Left lung (tissue), 10 donors: ENCODE data around the gene METTL27. TPM values are rescaled to one million over a fixed set of nuclear protein-coding genes. Genes with fewer than 3 reads are reported as not detected.

ENCODE experiments used
- ATAC-seq: fragments of 200-7000 bp; cut with Tn5 transposase; one replicate; pipeline ENCODE4 v1.9.1; 2020; ENCODE audit warnings: moderate library complexity
- DNase-seq, 4 donors: peaks; one replicate each; pipeline ENCODE4 v3.0.0-alpha.2; 2013 to 2020
- H3K27ac ChIP-seq, 2 donors: fragments of 200-600 bp; sonication (generic) in 1 of 2; one replicate each; pipeline versions ENCODE4 v1.5.0 to v1.8.0; 2020 to 2021
- H3K27me3 ChIP-seq, 2 donors: fragments of 200-600 bp; sonication (generic) in 1 of 2; one replicate each; pipeline versions ENCODE4 v1.5.0 to v1.8.0; 2020 to 2021
- H3K36me3 ChIP-seq, 2 donors: fragments of 200-600 bp; sonication (generic) in 1 of 2; one replicate each; pipeline versions ENCODE4 v1.5.0 to v1.8.0; 2020 to 2021
- H3K4me1 ChIP-seq, 2 donors: fragments of 200-600 bp; one replicate each; pipeline ENCODE4 v1.8.0; 2021
- H3K4me3 ChIP-seq, 2 donors: fragments of 200-600 bp; sonication (generic) in 1 of 2; one replicate each; pipeline versions ENCODE4 v1.5.0 to v1.8.0; 2020 to 2021; ENCODE audit warnings: mild to moderate bottlenecking in 1 of 2
- H3K9me3 ChIP-seq, 2 donors: fragments of 200-600 bp; sonication (generic) in 1 of 2; one replicate each; pipeline versions ENCODE4 v1.5.0 to v1.8.0; 2020 to 2021
- intact Hi-C, 2 donors: fragments of 100-400 bp; cut with DNase I; formaldehyde crosslinking; loops; one replicate each; pipeline versions ENCODE4 v1.11.2 to v1.14.2; 2022
- polyA plus RNA-seq, 6 donors: library from polyadenylated mRNA; unstranded; fragments of 120-200 nt; gene quantifications; one replicate each; pipeline ENCODE4 v1.2.1, GENCODE V29; 2013; ENCODE audit not compliant: insufficient read length in 6 of 6
- total RNA-seq, 2 donors: library from RNA; stranded (reverse); fragmentation: NEBNext Ultra II Directional; extraction: Animal tissue kit (Norgen Biotek cat#: 25700); gene quantifications; one replicate each; pipeline ENCODE4 v1.2.1, GENCODE V29; 2021
- TF ChIP-seq, protein P1 (sequence below), 2 donors: fragments of 200-600 bp; sonication (generic) in 1 of 2; IDR thresholded peaks; one replicate each; pipeline versions ENCODE4 v1.5.0 to v1.8.0; 2021; ENCODE audit warnings: antibody characterized with exemption in 2 of 2
- donor health status: DM: no; HTN: yes; CAD: no.
- donor health status: DM: no; HTN: no; CAD: no.

METTL27 gene
- total and polyA plus RNA-seq, 8 donors: 1.5 to 6.4 (median 3.0) TPM

GRCh38 chr7:73866446-73866767 is 24.1 kb upstream of the METTL27 start:
- intact Hi-C loops: loop anchor here in 1 of 2 donors (5.0 to 10.0 kb wide), 2 partner anchors 161 to 318 kb away; partner anchors contain the start of gene ELN
- TF ChIP-seq, protein P1, sequence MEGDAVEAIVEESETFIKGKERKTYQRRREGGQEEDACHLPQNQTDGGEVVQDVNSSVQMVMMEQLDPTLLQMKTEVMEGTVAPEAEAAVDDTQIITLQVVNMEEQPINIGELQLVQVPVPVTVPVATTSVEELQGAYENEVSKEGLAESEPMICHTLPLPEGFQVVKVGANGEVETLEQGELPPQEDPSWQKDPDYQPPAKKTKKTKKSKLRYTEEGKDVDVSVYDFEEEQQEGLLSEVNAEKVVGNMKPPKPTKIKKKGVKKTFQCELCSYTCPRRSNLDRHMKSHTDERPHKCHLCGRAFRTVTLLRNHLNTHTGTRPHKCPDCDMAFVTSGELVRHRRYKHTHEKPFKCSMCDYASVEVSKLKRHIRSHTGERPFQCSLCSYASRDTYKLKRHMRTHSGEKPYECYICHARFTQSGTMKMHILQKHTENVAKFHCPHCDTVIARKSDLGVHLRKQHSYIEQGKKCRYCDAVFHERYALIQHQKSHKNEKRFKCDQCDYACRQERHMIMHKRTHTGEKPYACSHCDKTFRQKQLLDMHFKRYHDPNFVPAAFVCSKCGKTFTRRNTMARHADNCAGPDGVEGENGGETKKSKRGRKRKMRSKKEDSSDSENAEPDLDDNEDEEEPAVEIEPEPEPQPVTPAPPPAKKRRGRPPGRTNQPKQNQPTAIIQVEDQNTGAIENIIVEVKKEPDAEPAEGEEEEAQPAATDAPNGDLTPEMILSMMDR (IDR thresholded peaks at IDR 0.05): no peak

DNA sequence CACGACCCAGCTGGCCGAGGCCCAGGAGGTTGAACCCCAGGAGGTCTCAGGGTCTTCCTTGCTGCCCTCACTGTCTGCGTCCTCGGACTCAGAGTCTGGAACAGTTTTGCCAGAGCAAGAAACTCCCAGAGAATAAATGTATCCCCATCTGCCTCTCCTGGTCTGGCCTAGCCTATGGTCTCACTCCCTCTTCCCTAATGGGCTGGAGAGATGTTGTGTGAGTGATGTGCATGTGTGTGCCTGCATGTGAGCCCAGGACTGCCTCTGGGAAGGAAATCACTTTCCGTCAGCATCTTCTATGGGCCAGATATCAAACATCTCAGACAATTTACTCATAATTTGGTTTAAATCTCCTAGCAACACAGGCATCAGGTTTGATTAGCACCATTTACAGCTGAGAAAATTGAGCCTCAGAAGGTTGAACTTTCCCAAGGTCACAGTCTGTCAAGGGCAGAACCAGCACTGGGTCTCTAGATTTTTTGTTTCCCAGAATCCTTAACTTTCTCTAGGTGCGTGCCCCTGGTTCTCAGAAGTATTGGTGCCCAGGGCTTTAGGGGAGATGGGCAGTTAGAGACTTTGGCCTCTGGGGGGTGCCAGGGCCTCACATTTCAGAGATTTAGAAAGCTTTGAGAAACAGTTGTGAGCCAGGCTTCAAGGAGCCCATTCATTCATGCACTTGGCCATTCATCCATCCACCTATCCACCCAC is 23.6 kb upstream of the METTL27 start:
- peaks cover 4 to 20% of the 10 kb centered on the region in 2 donors for H3K4me1 ChIP-seq
- TF ChIP-seq, protein P1 (IDR thresholded peaks at IDR 0.05): peak; percentile 59 to 63
- no peaks in the 10 kb centered on the region for H3K27me3 ChIP-seq
- intact Hi-C loops: loop anchor here in 1 of 2 donors (5.0 to 10.0 kb wide), 2 partner anchors 161 to 319 kb away; partner anchors contain the start of gene ELN
- peak; percentile 69 for ATAC-seq
- no peak overlapping the region for H3K27ac ChIP-seq
- H3K36me3 ChIP-seq: no peaks in the 10 kb centered on the region
- peak in 2 of 4 donors; percentile 7 to 63 for DNase-seq
- no peak overlapping the region for H3K4me3 ChIP-seq
- no peaks in the 10 kb centered on the region for H3K9me3 ChIP-seq

More at GRCh38 chr7:73866446-73866767, 24.1 kb upstream of the METTL27 start:
- H3K9me3 ChIP-seq: no peaks in the 10 kb centered on the region
- H3K27me3 ChIP-seq: no peaks in the 10 kb centered on the region
- no peak overlapping the region for H3K27ac ChIP-seq
- DNase-seq (no peak), ATAC-seq (no peak)
- no peak overlapping the region for H3K4me3 ChIP-seq
- H3K36me3 ChIP-seq: no peaks in the 10 kb centered on the region
- peaks cover 4 to 20% of the 10 kb centered on the region in 2 donors for H3K4me1 ChIP-seq

DNA sequence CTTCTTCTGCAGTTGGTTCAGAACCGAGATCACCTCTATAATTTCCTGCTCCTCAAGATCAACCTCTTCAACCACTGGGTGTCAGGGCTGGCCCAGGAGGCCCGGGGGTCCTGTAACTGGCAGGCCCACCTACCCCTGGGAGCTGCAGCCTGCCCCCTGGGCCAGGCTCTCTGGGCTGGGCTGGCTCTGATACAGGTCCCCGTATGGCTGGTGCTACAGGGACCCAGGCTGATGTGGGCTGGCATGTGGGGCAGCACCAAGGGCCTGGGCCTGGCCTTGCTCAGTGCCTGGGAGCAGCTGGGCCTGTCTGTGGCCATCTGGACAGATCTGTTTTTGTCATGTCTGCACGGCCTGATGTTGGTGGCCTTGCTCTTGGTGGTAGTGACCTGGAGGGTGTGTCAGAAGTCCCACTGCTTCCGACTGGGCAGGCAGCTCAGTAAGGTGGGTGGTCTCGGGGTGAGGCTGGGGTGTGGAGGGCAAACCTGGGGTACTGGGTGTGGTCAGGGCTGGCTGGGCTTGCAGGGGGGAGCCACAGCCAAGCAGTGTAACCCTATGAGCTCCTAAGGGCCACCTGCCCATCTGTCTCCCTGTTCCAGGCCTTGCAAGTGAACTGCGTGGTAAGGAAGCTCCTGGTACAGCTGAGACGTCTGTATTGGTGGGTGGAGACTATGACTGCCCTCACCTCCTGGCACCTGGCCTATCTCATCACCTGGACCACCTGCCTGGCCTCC is 22.8 kb upstream of the METTL27 start:
- Histone ChIP-seq H3K4me1 (peaks cover 4 to 18% of the 10 kb centered on the region in 2 donors), H3K36me3 (no peaks in the 10 kb centered on the region), H3K27ac (no peak overlapping the region), H3K4me3 (no peak overlapping the region), H3K9me3 (no peaks in the 10 kb centered on the region), H3K27me3 (no peaks in the 10 kb centered on the region)
- ATAC-seq (no peak), DNase-seq (peak in 1 of 4 donors; percentile 69)
- intact Hi-C loops: loop anchor here in 1 of 2 donors (5.0 to 10.0 kb wide), 2 partner anchors 162 to 320 kb away; partner anchors contain the start of gene ELN
- TF ChIP-seq, protein P1 (IDR thresholded peaks at IDR 0.05): no peak

DNA sequence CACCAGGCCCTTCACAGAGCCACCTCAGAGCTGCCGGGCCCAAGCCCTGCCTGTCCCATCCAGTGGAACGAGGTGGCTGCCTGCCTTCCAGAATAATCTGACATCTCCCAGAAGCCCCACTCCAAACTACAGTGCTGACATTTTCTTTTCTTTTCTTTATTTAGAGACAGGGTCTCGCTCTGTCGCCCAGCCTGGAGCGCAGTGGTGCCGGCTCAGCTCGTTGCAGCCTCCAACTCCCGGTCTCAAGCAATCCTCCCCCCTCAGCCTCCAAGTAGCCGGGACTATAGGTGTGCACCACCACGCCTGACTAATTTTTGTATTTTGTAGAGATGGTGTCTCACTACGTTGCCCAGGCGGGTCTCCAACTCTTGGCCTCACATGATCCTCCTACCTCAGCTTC is 19.0 kb upstream of the METTL27 start:
- no peaks in the 10 kb centered on the region for H3K4me1 ChIP-seq
- H3K27ac ChIP-seq: no peak overlapping the region
- no peaks in the 10 kb centered on the region for H3K9me3 ChIP-seq
- no peaks in the 10 kb centered on the region for H3K36me3 ChIP-seq
- TF ChIP-seq, protein P1 (IDR thresholded peaks at IDR 0.05): no peak
- H3K27me3 ChIP-seq: peaks cover 0 to 7% of the 10 kb centered on the region in 2 donors
- H3K4me3 ChIP-seq: no peak overlapping the region
- ATAC-seq: no peak
- DNase-seq: peak in 1 of 4 donors; percentile 39
- intact Hi-C loops: loop anchor here in 1 of 2 donors (10.0 kb wide), 1 partner anchor 323 kb away; no protein-coding TSS in a partner anchor

DNA sequence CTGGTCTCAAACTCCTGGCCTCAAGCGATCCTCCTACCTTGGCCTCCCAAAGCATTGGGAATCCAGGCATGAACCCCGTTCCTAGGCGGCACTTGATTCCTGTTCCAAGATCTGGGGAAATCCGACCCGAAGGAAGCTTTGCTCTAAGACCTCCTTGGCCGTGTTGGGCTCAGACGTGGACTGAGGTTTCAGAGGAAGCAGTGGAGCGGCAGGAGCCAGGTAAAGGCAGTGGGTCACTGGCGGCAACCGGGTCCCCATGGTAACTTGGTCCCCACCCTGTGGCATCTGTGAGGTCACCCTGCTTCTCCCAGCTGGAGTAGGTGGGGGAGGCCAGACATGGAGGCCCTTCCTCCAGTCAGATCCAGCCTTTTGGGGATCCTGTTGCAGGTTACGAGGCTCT is 18.5 kb upstream of the METTL27 start, which contains the start of gene TMEM270:
Gene TMEM270 (plus strand): TSS at position 301 of the 400 bp plus-strand sequence. CDS start 36 bp downstream, at position 337.
- ATAC-seq: no peak
- peaks cover 0 to 8% of the 10 kb centered on the region in 2 donors for H3K27me3 ChIP-seq
- peaks cover under 1% of the 10 kb centered on the region in 2 donors for H3K4me1 ChIP-seq
- no peaks in the 10 kb centered on the region for H3K36me3 ChIP-seq
- no peak within 1 kb of the TSS for H3K27ac ChIP-seq
- TF ChIP-seq, protein P1 (IDR thresholded peaks at IDR 0.05): no peak
- H3K4me3 ChIP-seq: no peak within 1 kb of the TSS
- no peaks in the 10 kb centered on the region for H3K9me3 ChIP-seq
- DNase-seq: peak in 1 of 4 donors; percentile 36
- intact Hi-C loops: loop anchor here in 1 of 2 donors (10.0 kb wide), 1 partner anchor 324 kb away; no protein-coding TSS in a partner anchor
